GDM1 (cell line): ENCODE measurements around the gene VPS35.
"Not testable (repeated sequence)": the region's sequence is repeated elsewhere in the genome, so short reads cannot be mapped to it uniquely, and the experiment has no call there.

ENCODE experiments used
- DNase-seq: peaks from one replicate; lab custom pipeline; 2025; lab: John Stamatoyannopoulos, UW

Gene VPS35

GRCh38 chr16:46712911-46713310 lies 23.9 kb upstream of the VPS35 start:
- DNase-seq, result no peak

- DNase-seq, result no peak
Measured at GRCh38 chr16:46711106-46712058, 22.4 kb upstream of the VPS35 start.

- DNase-seq, result no peak
Measured at GRCh38 chr16:46709469-46710005, 20.6 kb upstream of the VPS35 start.

- no peak for DNase-seq
Measured at GRCh38 chr16:46706642-46707041, 17.7 kb upstream of the VPS35 start.

GRCh38 chr16:46702030-46702429 lies 13.1 kb upstream of the VPS35 start:
- no peak for DNase-seq

- DNase-seq, result no peak
Measured at GRCh38 chr16:46701615-46702014, 12.6 kb upstream of the VPS35 start.

GRCh38 chr16:46700048-46700447 lies 11.1 kb upstream of the VPS35 start:
- DNase-seq, result no peak

- DNase-seq, result no peak
Measured at GRCh38 chr16:46696957-46697356, 8.0 kb upstream of the VPS35 start.

GRCh38 chr16:46695937-46696336 lies 7.0 kb upstream of the VPS35 start:
- DNase-seq, result no peak

GRCh38 chr16:46693598-46693997 lies 4.6 kb upstream of the VPS35 start:
- DNase-seq, result no peak

- no peak for DNase-seq
Measured at GRCh38 chr16:46691726-46692125, 2.7 kb upstream of the VPS35 start.

- DNase-seq, result no peak
Measured at GRCh38 chr16:46690281-46691178, 1.6 kb upstream of the VPS35 start.

GRCh38 chr16:46689365-46690280 lies 645 bp upstream of the VPS35 start, which contains the start of gene ORC6:
TSS of gene ORC6 (plus strand) at chr16:46689659. CDS start at chr16:46689706, 47 bp downstream.
- DNase-seq, result peak; percentile 96

GRCh38 chr16:46688101-46688653 lies 801 bp downstream of the VPS35 start:
- peak; percentile 33 for DNase-seq

GRCh38 chr16:46687486-46687885 lies 1.5 kb downstream of the VPS35 start:
- no peak for DNase-seq

- DNase-seq, result no peak
Measured at GRCh38 chr16:46686815-46687473, 2.0 kb downstream of the VPS35 start.

- not testable (repeated sequence) for DNase-seq
Measured at GRCh38 chr16:46681867-46682266, 7.1 kb downstream of the VPS35 start.

GRCh38 chr16:46677943-46678342 lies 11.0 kb downstream of the VPS35 start:
- not testable (repeated sequence) for DNase-seq

- peak; percentile 45 for DNase-seq
Measured at GRCh38 chr16:46673320-46674013, 15.5 kb downstream of the VPS35 start.

GRCh38 chr16:46662123-46662522 lies 26.9 kb downstream of the VPS35 start:
- DNase-seq, result no peak
